H7 (cell line): ENCODE measurements around the gene NFATC4. TPM values are rescaled to one million over a fixed set of nuclear protein-coding genes. Genes with fewer than 3 reads are reported as not detected.

Experiments
- DNase-seq: peaks from one replicate; pipeline ENCODE4 v3.0.0; 2012
- H3K27me3 ChIP-seq: 2 replicates; pipeline ENCODE4 v1.6.0; 2011; ENCODE audit warnings: mild to moderate bottlenecking, low read length; ENCODE audit not compliant: control insufficient read depth, insufficient read depth
- H3K36me3 ChIP-seq: replicated peaks from 2 replicates; pipeline ENCODE4 v1.5.1; 2011; ENCODE audit warnings: low read length; ENCODE audit not compliant: control insufficient read depth, insufficient read depth
- H3K4me3 ChIP-seq: 2 replicates; pipeline ENCODE4 v1.5.1; 2011; ENCODE audit warnings: low read depth, mild to moderate bottlenecking, control low read depth, low read length, moderate library complexity; ENCODE audit not compliant: insufficient read depth
- total RNA-seq: library from RNA; depleted of rRNA; stranded (reverse); fragments of >200 nt; shearing (Covaris generic); gene quantifications from 2 replicates; pipeline ENCODE4 v1.2.3, GENCODE V29; 2014

The NFATC4 gene
- total RNA-seq, 1 experiment from 2014 or later, result 12.2 TPM

GRCh38 chr14:24332268-24332993 lies 35.6 kb upstream of the NFATC4 start:
- Histone ChIP-seq H3K36me3 (no peaks in the 10 kb centered on the region), H3K27me3 (peaks cover 79% of the 10 kb centered on the region), H3K4me3 (peak overlapping the region; percentile 45)
- DNase-seq, result peak; percentile 96

GRCh38 chr14:24334431-24335291 lies 33.3 kb upstream of the NFATC4 start, which contains the start of gene ADCY4:
TSS of gene ADCY4 (minus strand) at chr14:24335071. CDS start at chr14:24334652, 419 bp downstream.
- peak within 1 kb of the TSS; percentile 57 for H3K4me3 ChIP-seq
- H3K27me3 ChIP-seq, result peaks cover 94% of the 10 kb centered on the region
- peak; percentile 83 for DNase-seq
- H3K36me3 ChIP-seq, result no peaks in the 10 kb centered on the region

GRCh38 chr14:24335461-24336171 lies 32.4 kb upstream of the NFATC4 start:
- peaks cover 96% of the 10 kb centered on the region for H3K27me3 ChIP-seq
- no peak overlapping the region; the same call in 1 of the 2 replicates for H3K4me3 ChIP-seq
- H3K36me3 ChIP-seq, result no peaks in the 10 kb centered on the region
- peak; percentile 51 for DNase-seq

- H3K4me3 ChIP-seq, result no peak overlapping the region
- DNase-seq, result no peak
- peaks cover 94% of the 10 kb centered on the region for H3K27me3 ChIP-seq
- H3K36me3 ChIP-seq, result no peaks in the 10 kb centered on the region
Observed at GRCh38 chr14:24337144-24337823, 30.7 kb upstream of the NFATC4 start.

GRCh38 chr14:24337824-24338175 lies 30.2 kb upstream of the NFATC4 start:
- no peaks in the 10 kb centered on the region for H3K36me3 ChIP-seq
- H3K27me3 ChIP-seq, result peaks cover 91% of the 10 kb centered on the region
- no peak for DNase-seq
- no peak overlapping the region for H3K4me3 ChIP-seq

- no peak for DNase-seq
- peak overlapping the region; percentile 56; the same call in 1 of the 2 replicates for H3K4me3 ChIP-seq
- peaks cover 87% of the 10 kb centered on the region for H3K27me3 ChIP-seq
- H3K36me3 ChIP-seq, result no peaks in the 10 kb centered on the region
Observed at GRCh38 chr14:24338843-24339242, 29.1 kb upstream of the NFATC4 start.

- H3K27me3 ChIP-seq, result peaks cover 81% of the 10 kb centered on the region
- H3K36me3 ChIP-seq, result no peaks in the 10 kb centered on the region
- peak within 1 kb of the TSS; percentile 56 for H3K4me3 ChIP-seq
- DNase-seq, result peak; percentile 79
Observed at GRCh38 chr14:24339284-24340151, 28.5 kb upstream of the NFATC4 start, which contains the start of gene RIPK3. TSS of gene RIPK3 (minus strand) at chr14:24339991. CDS start at chr14:24339826, 165 bp downstream.

- Histone ChIP-seq H3K4me3 (no peak overlapping the region), H3K36me3 (no peaks in the 10 kb centered on the region), H3K27me3 (peaks cover 78% of the 10 kb centered on the region)
- DNase-seq, result no peak
Observed at GRCh38 chr14:24340606-24341005, 27.4 kb upstream of the NFATC4 start.

- H3K36me3 ChIP-seq, result no peaks in the 10 kb centered on the region
- peaks cover 63% of the 10 kb centered on the region for H3K27me3 ChIP-seq
- no peak overlapping the region for H3K4me3 ChIP-seq
- DNase-seq, result no peak
Observed at GRCh38 chr14:24342889-24343288, 25.1 kb upstream of the NFATC4 start.

- peaks cover 54% of the 10 kb centered on the region for H3K27me3 ChIP-seq
Observed at GRCh38 chr14:24343795-24344660, 24.0 kb upstream of the NFATC4 start.

GRCh38 chr14:24347134-24347533 lies 20.9 kb upstream of the NFATC4 start:
- H3K27me3 ChIP-seq, result peaks cover 40% of the 10 kb centered on the region
- H3K4me3 ChIP-seq, result no peak overlapping the region
- H3K36me3 ChIP-seq, result no peaks in the 10 kb centered on the region
- DNase-seq, result no peak

More at GRCh38 chr14:24343795-24344660, 24.0 kb upstream of the NFATC4 start:
- no peak overlapping the region for H3K4me3 ChIP-seq
- DNase-seq, result no peak
- H3K36me3 ChIP-seq, result no peaks in the 10 kb centered on the region

- Histone ChIP-seq H3K4me3 (no peak overlapping the region), H3K36me3 (no peaks in the 10 kb centered on the region), H3K27me3 (peaks cover 41% of the 10 kb centered on the region)
Observed at GRCh38 chr14:24348186-24348585, 19.8 kb upstream of the NFATC4 start.

More at GRCh38 chr14:24348186-24348585, 19.8 kb upstream of the NFATC4 start:
- DNase-seq, result no peak
